DMS79 treated with DMSO at 0.1 percent for 48 hours (cell line): ENCODE data around the gene SLC5A3.

ENCODE experiments used
- DNase-seq: peaks from one replicate; lab custom pipeline; 2025; lab: John Stamatoyannopoulos, UW

The SLC5A3 gene

DNA sequence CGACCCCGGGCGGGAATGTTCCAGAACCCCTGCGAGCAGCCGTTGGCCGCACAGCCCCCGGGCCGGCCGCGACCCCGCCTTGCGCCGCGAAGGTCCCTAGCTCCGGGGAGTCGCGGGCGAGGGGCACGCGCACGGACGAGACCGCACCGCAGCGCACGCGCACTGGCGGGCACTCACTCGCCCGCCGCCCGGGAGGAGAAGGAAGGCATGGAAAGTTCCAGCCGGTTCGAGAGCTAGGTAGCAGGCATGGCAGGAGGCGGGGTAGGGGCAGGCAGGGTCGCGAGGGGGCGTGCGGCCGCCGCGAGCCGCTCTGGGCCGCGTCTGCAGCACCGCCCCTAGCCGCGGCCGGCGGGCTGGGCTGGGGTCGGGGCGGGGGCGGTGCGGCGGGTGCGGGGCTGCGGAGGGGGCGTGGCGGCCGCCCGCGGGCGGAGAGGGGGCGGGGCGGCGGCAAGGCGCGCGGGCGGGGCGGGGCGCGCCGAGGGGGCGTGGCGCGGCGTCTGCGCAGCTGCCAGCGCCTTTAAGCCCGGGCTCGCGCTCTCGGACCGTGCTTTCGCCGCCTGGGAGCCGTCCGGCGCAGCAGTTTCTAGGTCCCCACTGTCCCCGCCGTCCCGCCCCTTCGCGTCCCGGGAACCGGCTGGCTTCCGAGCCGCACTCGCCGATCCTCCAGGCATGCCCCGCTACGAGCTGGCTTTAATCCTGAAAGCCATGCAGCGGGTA lies at the start of gene SLC5A3, which contains the start of gene MRPS6:
TSS of gene SLC5A3 (plus strand) at position 547 of the 717 bp plus-strand sequence. CDS start 21,621 bp downstream, outside the sequence.
TSS of gene MRPS6 (plus strand) at position 547 of the 717 bp plus-strand sequence. CDS start at position 670, 123 bp downstream.
- DNase-seq, result peak; percentile 73

DNA sequence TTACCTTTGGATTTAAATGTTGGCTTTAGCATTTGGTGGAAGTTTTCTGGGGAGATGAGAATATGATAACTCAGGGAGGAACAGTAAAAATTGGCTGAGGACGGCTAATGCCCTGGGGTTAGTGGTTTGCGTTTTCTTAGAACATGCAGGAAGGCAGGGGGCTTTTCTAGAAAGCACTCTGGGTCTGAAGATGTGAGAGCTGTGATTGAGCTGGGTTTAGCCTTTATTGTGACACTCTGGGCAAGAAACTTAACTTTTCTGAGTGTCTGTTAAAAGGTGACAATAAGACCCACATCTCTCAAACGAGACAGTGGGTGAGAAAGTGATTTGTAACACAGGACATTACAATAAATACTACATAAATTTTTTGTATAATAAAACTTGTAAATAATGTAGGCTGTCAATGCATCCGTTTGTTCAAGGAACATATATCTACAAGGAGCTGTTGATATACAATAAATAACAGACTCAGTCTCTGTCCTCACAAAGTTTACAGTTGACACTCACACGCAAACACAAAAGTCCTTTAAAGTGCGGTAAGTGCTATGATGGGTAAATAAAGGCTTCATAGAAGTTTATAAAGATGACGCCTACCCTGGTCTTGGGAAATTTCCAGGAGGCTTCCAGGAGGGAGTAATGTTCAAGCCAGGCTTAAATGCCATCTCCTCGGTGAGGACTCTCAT lies 49.5 kb upstream of the SLC5A3 start:
- no peak for DNase-seq

DNA sequence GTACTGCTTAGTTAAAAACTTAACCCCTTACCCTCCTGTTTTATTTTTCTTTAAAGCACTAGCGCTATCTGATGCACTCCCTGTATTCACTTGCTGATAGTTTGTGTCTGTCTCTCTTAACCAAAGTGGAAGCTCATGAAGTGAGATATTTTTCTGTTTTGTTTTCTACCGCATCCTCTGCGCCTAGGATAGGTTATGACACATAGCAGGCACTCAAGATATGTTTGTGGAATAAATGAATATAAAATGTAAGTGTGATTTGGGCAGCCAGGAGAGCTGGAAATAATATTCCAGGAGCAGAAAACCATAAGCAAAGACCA lies 49.0 kb upstream of the SLC5A3 start:
- no peak for DNase-seq

DNA sequence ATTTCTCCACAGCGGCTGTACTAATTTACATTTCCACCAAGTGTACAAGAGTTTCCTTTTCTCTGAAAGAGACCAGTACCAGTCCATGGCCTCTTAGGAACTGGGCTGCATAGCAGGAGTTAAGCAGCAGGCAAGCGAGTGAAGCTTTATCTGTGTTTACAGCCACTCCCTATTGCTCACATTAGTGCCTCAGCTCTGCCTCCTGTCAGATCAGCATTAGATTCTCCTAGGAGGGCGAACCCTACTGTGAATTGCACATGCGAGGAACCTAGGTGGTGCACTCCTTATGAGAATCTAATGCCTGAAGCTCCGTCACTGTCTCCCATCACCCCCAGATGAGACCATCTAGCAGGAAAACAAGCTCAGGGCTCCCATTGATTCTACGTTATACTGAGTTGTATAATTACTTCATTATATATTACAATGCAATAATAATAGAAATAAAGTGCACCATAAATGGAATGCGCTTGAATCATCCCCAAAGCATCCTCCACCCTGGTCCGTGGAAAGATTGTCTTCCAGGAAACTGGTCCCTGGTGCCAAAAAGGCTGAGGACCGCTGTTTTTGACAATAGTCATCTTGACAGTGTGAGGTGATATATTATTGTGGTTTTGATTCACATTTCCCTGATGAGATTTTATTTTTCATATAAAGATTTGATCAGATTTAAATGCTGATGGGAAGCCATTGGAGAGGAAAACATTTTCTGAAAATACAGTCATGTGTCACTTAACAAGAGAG lies 45.5 kb upstream of the SLC5A3 start:
- DNase-seq, result no peak

DNA sequence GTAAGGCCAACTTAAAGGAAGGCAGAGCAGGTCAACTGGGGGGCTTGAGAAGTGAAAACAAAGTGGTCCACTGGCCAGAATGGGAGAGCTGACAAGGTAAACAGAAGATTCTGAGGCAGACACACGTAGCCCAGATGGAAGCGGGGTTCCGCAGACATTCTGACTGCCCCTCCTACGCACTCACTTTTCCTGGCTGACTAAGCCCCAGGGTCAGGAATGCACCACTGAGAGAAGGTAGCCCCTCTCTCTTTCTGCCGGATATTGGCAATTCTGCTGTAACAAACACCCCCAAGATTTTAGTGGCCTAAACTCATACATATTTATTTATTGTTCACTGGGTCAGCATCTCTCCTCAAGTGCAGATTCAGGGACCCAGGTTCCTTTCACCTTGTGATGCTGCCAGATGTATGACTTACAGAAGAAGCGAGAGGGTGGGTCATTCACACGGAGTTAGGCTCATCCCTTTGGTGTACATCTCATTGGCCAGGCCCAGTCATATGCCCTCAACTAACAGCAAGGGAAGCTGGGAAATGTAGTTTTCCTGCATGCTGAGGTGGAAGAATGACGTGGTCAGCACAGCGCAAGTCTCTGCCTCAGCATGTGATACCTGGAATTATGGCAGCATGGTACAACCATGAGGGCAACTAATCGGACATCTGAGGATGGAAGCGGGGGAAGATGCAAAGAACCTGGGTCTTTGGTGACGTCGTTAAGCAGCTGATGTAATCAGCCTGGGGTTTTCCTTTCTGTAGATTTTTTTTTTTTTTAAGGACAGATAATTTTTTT lies 43.4 kb upstream of the SLC5A3 start:
- DNase-seq, result no peak

DNA sequence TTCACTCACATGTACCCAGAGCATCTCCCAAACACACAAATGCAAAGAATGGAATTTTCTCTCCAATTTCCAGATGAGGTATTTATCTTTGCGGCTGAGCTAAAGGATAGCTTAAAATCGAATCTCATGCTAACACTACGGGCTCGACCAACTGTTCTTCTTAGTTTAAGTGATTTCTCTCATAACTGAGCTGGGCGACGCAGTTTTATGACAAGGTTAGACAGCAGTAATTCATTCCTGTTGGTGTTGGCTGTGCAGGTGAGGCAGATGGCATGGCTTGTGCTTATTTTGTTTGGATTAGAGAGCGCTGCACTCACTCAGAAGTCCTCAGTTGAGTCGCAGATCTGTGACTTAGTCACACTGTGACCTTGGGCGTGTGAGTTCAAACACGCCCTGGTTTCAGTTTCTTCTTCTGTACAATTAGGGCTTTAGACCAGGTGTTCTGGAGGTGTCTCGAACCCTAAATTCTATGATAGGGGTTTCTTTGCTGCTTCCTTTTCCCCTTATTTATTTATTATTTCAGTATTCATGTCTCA lies 41.5 kb upstream of the SLC5A3 start:
- no peak for DNase-seq

DNA sequence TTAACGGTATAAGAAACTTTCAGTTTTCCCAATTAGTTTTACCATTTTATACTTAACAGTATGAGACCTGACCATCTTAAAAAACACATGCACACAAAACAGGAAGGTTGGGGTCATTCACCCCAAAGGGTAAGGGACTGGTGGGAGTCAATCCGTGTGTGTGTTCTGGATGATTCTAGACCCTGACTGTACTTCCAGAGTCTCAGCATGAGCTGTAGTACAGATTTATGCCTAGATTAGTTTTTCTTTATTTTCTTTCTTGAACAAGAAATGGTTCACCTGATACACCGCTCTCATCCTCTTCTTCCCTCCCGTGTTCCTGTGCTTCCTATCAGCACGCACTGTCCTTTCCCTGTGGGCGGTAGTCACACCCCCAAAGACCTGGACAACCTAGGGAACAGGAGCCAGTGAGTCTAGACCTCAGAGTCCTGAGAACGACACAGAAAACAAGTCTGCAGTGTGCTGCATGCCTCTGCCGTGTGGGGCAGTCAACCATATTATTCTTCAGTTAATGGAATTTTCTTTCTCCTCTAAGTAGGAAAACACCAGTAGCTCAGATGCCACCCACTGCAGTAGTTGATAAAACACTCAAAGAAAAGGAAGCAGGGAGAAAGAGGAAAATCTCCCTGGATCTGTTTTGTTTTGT lies 38.9 kb upstream of the SLC5A3 start:
- DNase-seq, result no peak

DNA sequence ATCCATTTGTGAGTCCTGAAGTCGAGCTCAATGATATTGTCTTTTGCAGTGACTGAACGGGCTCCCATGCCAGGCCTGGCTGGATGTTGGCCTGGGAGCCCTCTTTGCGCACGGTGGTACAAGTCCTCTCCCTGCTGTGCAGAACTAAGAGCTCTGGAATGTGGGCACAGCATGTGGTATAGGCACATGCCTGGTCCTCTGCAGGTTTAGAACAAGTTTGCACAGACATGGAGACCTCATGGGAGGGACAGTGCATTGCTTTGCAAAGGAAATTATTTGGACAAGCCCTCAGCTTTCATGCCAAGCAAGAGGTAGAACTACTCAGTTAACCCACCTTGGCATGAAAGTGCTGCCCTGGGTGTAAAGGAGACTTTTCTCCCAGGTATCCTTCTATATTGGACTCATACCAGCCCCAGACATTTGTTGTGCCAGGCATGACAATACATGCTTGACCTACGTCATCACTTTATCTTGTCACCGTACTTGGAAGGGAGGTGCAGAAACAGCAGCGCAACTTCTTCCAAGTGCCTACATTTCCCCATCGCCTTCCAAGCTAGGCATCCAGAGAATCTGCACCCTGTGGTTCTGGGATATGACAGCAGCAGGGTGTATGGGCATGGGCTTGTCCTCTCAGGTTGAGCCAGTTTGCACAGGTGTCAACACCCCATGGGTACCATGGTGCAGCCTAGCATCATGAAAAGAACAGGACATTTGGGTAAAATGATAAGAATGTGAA lies 37.6 kb upstream of the SLC5A3 start:
- DNase-seq, result no peak

DNA sequence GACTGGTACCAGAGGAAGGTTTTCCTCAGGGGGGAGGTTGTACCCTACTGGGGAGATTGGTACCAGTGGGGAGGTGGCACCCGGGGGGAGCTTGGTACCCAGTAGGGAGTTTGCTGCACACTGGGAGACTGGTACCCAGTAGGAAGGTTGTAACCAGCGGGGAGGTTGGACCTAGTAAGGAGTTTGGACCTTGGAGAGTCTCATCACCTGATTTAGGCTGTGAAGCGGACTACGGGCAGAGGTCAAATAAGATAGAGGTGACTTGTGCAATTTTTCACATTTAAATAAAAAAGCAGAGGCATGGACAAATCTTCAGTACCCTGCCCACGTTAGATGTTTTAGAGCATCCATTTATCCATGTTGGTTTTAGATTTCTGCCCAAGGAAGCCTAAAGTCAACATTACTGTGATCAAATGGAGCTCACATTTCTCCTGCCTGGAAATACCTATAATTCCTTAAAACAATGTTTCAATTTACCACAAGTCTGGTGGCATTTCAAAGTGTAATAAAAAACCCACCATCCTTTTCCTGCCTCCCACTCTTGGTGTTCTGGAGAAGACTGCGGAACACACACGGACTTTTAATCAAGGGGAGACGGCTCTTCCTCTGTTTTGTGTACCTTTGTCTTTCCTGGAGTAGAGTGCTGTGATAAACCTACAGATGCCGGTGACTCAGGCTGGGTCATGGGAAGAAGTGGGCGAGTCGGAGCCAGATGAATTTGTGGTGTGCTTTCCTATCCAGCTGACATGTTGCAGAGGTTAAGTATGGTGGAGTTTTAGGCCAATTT lies 36.2 kb upstream of the SLC5A3 start:
- no peak for DNase-seq

DNA sequence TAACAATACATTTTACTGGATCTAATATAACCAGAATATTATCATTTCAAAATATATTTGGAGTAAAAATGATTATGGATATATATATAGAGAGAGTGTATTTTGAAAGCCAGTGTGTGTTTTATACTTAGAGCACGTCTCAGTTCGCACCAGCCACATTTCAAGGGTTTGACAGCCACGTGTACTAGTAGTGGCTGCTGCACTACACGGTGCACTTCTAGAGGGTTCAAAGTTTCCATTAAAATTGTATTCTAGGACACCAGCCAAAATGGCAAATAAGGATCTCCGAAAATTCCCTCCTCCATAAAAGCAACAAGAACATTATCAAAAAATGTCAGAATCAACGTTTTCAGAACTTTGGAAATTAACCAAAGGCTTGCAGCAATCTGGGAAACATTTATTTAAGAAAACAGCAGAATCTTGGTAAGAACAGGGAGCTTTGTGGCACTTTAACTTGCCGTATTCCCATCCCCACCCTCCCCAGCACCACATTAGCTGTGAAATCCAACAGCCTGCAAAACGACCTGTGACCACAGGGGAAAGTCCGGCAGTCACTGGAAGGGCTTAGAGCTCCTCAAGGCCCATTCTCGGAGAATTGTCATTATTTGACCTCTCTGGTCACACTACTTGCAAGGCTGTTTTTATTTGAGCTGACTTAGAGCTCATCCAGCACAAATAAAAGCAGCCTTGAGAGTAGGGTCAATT lies 33.5 kb upstream of the SLC5A3 start:
- no peak for DNase-seq

DNA sequence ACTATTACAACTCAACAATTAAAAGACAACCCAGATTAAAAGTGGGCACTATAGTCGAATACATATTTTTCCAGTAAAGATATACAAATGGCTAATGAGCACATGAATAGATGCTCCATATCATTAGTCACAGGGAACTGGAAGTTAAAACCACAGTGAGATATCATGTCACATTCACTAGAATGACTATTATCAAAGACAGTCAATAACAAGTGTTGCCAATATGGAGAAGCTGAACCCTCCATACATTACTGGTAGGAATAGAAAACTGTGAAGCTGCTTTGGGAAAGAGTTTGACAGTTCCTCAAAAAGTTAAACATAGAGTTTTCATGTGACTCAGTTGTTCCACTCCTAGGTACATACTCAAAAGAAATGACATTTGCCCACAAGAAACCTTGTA lies 30.6 kb upstream of the SLC5A3 start:
- no peak for DNase-seq

DNA sequence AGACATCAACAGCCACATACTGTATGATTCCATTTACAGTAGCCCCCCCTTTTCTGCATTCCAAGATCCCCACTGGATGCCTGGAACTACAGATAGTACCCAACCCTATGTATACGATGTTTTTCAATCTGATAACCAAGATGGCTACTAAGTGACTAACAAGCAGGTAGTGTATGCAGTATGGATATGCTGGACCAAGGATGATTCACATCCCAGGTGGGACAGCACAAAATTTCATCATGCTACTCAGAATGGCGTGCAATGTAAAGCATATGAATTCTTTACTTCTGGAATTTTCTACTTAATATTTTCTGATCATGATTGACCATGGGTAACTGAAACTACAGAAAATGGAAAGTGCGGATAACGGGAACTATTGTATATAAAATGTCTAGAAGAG lies 30.0 kb upstream of the SLC5A3 start:
- DNase-seq, result no peak

DNA sequence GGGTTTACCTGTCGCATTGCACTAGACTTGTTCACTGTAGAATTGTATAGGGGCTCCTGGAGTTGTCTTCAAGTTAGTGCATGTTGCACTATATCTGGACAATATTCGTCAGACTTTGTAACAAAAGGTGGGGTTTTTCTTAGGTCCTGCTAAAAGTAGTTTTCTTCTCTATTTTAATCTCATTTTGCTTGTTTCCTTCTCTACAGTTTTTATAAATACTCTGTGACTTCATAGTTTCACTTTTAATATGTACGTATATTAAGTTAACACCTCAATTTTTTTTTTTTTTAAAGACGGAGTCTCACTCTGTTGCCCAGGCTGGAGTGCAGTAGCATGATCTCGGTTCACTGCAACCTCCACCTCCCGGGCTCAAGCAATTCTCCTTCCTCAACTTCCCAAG lies 26.5 kb upstream of the SLC5A3 start:
- DNase-seq, result no peak

DNA sequence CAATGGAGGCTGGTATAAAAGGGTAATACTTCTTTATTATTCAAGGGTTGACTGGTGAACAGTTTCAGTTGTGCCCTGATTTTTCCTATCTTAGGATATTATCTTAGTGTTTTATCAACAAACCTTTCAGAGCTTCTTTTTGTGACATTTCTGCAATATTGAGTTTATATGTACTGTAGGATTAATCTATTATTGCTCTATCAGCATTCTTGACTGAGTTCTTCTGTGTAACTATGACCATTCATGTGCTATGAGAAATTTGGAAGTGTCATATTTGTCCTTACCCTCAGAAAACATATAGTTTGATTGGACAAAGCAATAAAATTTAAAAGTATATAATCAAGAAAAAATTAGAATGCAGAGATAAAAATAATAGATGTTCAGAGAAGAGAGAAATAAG lies 25.5 kb upstream of the SLC5A3 start:
- no peak for DNase-seq

DNA sequence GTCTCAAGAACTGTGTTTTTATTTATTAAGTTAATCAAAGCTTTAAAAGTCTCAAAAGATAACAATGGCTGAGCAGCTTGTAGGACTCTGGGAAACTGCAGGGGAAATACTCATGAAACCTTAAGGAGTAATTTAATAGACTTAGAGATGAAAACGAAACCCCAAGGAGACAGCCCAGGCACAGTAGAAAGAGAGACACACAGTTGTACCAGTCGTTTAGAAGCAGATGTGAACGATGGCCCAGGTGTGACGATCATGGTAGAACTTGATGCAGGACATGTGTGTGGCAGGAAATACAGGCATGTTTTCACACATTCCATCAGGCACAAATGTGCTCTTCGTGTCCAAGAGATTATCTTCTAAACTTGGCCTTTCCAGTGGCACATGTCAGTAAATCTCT lies 21.2 kb upstream of the SLC5A3 start:
- no peak for DNase-seq

DNA sequence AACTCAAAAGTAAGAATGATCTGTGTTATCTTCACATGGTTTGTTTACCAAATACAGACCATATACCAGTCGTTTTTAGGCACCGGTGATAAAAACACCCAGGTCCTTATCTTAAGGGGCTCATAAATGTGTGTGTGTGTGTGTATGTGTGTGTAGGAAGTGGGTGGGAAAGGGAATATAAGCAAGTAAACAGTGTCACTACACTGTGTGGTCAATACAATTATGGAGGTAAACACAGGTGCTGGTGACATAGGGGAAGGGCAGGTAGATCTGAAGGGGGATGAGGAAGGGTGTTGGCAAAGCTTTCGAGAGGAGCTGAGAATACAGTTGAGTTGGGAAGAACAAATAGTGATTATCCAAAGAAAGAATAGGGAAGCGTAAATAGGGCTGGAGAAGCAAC lies 19.1 kb upstream of the SLC5A3 start:
- DNase-seq, result no peak

DNA sequence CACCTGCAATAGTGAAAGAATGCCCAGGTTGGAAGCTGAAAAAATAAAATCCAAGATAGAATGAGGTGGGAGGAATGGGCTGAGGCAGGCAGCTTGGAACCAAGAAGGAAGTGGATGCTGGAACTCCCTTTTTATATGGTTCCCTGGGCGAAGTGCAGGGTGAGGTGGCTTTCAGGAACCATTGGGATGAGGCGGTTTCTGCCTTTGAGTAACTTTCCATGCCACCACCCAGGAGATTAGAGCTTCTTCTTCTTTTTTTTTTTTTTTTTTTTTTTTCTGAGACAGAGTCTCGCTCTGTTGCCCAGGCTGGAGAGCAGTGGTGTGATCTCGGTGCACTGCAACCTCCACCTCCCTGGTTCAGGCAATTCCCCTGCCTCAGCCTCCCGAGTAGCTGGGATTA lies 17.8 kb upstream of the SLC5A3 start:
- no peak for DNase-seq

DNA sequence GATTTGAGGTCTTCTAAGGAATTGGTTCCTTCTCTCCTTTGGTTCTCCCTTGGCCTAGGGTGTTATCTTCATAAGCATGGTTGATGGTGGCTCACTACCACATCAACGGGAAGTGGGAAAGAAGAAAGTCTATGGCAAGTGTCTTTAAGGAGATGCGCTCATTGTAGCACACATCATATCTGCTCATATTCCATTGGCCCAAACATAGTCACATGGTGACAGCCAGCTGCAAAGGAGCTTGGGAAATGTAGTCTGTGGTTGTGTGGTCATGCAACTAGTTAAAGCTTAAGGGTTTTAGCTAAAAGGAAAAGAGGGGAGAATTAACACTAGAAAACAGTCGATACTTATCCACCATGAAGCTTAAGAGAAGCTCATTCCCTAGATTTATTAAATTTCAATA lies 11.4 kb upstream of the SLC5A3 start:
- no peak for DNase-seq

DNA sequence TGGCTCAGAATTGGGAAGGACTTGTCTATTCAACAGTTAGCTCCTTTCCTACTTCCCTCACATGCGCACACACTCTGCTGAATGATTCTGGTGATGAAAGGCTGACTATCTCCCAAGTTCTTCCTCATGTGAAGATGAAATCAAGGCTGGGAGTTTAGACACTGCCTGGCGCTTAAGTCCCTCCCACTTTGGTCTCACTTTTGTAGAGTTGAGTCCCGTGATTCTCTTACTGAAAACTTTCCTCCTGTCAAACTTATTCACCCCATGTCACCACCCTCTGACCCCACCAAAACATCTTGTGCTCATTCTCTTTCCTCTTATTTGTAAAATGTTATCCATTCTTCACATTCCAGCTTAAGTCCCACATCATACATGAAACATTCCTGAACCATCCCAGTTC lies 8.4 kb upstream of the SLC5A3 start:
- no peak for DNase-seq
